Common myeloid progenitor, CD34-positive (primary cell): ENCODE data around the gene ABCC12.

Experiments used
- CTCF ChIA-PET: fragments of 350-600 bp; sonication (Branson Sonifier 250); formaldehyde crosslinking; loops from one replicate; lab custom pipeline; 2021; ENCODE audit warnings: antibody characterized with exemption; lab: Charles Lee
- POLR2A ChIA-PET: fragments of 350-600 bp; sonication (Branson Sonifier 250); formaldehyde crosslinking; loops from one replicate; lab custom pipeline; 2021; ENCODE audit warnings: antibody characterized with exemption; lab: Charles Lee
- DNase-seq, 3 donors: peaks; one replicate each; pipeline versions ENCODE4 v3.0.0 to v3.0.0-alpha.2; 2013
- H3K27ac ChIP-seq, 2 experiments: 1 replicate in 1 of 2; 2 replicates in 1 of 2; pipeline ENCODE4 v1.7.0; 2013; ENCODE audit warnings: inconsistent platforms in 2 of 2, low read length in 2 of 2, mild to moderate bottlenecking in 2 of 2, low read depth in 1 of 2, moderate library complexity in 1 of 2; ENCODE audit not compliant: severe bottlenecking in 2 of 2, insufficient read depth in 1 of 2, poor library complexity in 1 of 2
- H3K27me3 ChIP-seq, 5 experiments: replicated peaks in 2 of 5; 1 replicate in 3 of 5; 2 replicates in 2 of 5; pipeline versions ENCODE4 v1.6.1 to v1.7.0; 2013; ENCODE audit warnings: low read length in 4 of 5, mild to moderate bottlenecking in 2 of 5, moderate library complexity in 2 of 5, inconsistent platforms in 1 of 5; ENCODE audit not compliant: insufficient read depth in 5 of 5, control insufficient read depth in 4 of 5
- H3K36me3 ChIP-seq, 4 experiments: 1 replicate in 2 of 4; 2 replicates in 2 of 4; pipeline versions ENCODE4 v1.6.1 to v1.7.0; 2013; ENCODE audit warnings: low read length in 3 of 4, control low read depth in 1 of 4, mild to moderate bottlenecking in 1 of 4; ENCODE audit not compliant: control insufficient read depth in 4 of 4, insufficient read depth in 4 of 4
- H3K4me1 ChIP-seq, 4 experiments: 1 replicate in 3 of 4; 2 replicates in 1 of 4; pipeline versions ENCODE4 v1.6.1 to v1.7.1; 2013; ENCODE audit warnings: low read length in 3 of 4, mild to moderate bottlenecking in 3 of 4, control low read depth in 1 of 4, inconsistent platforms in 1 of 4, moderate library complexity in 1 of 4; ENCODE audit not compliant: control insufficient read depth in 4 of 4, insufficient read depth in 4 of 4; ENCODE audit errors: control extremely low read depth in 1 of 4
- H3K4me3 ChIP-seq, 7 experiments: 1 replicate in 4 of 7; 2 replicates in 3 of 7; pipeline versions ENCODE4 v1.5.1 to v1.7.0; 2013; ENCODE audit warnings: mild to moderate bottlenecking in 7 of 7, low read length in 6 of 7, moderate library complexity in 6 of 7, inconsistent platforms in 2 of 7, low read depth in 2 of 7, control low read depth in 1 of 7; ENCODE audit not compliant: insufficient read depth in 4 of 7, control insufficient read depth in 1 of 7; ENCODE audit errors: extremely low read depth in 1 of 7
- H3K9me3 ChIP-seq, 5 experiments: 1 replicate in 4 of 5; 2 replicates in 1 of 5; pipeline versions ENCODE4 v1.6.1 to v1.7.1; 2013; ENCODE audit warnings: low read length in 4 of 5, mild to moderate bottlenecking in 2 of 5, inconsistent platforms in 1 of 5, low read depth in 1 of 5, moderate library complexity in 1 of 5; ENCODE audit not compliant: control insufficient read depth in 4 of 5, insufficient read depth in 2 of 5; ENCODE audit errors: control extremely low read depth in 1 of 5
- WGBS: methylation state at CpG from one replicate; pipeline ENCODE4 v1.1.5; 2013; ENCODE audit not compliant: insufficient coverage; 5-methylcytosine and 5-hydroxymethylcytosine counted together

Gene ABCC12

GRCh38 chr16:48133455-48134211, 22.2 kb downstream of the ABCC12 start:
- no peak overlapping the region for H3K27ac ChIP-seq
- H3K4me1 ChIP-seq, result no peaks in the 10 kb centered on the region
- CTCF ChIA-PET, result no interaction called here
- no peaks in the 10 kb centered on the region for H3K9me3 ChIP-seq
- POLR2A ChIA-PET, result no interaction called here
- peaks cover 0 to 6% (median 0%) of the 10 kb centered on the region in 5 experiments for H3K27me3 ChIP-seq
- no peaks in the 10 kb centered on the region for H3K36me3 ChIP-seq
- WGBS, result 90% methylated on average over 18 of the region's 18 CpGs
- no peak overlapping the region for H3K4me3 ChIP-seq
- DNase-seq, result no peak

GRCh38 chr16:48132696-48133095, 23.1 kb downstream of the ABCC12 start:
- 86% methylated on average over 1 of the region's 3 CpGs for WGBS
- DNase-seq, result no peak
- ChIA-PET POLR2A (no interaction called here), CTCF (no interaction called here)
- H3K36me3 ChIP-seq, result no peaks in the 10 kb centered on the region
- H3K27me3 ChIP-seq, result peaks cover 0 to 3% (median 0%) of the 10 kb centered on the region in 5 experiments
- H3K27ac ChIP-seq, result no peak overlapping the region
- H3K4me3 ChIP-seq, result no peak overlapping the region
- no peaks in the 10 kb centered on the region for H3K9me3 ChIP-seq
- H3K4me1 ChIP-seq, result no peaks in the 10 kb centered on the region

GRCh38 chr16:48131201-48131935, 24.4 kb downstream of the ABCC12 start:
- DNase-seq, result no peak
- Histone ChIP-seq H3K4me3 (no peak overlapping the region), H3K27ac (no peak overlapping the region), H3K27me3 (peaks cover 0 to 2% (median 0%) of the 10 kb centered on the region in 5 experiments), H3K36me3 (no peaks in the 10 kb centered on the region), H3K4me1 (no peaks in the 10 kb centered on the region), H3K9me3 (no peaks in the 10 kb centered on the region)
- 98% methylated on average over 4 of the region's 6 CpGs for WGBS
- POLR2A ChIA-PET, result no interaction called here
- CTCF ChIA-PET, result no interaction called here

GRCh38 chr16:48129926-48130325, 25.9 kb downstream of the ABCC12 start:
- POLR2A ChIA-PET, result no interaction called here
- no peak for DNase-seq
- CTCF ChIA-PET, result interaction anchor here (1.6 kb wide), 1 partner anchor 10 kb away, joined by 3 read pairs; no protein-coding TSS in a partner anchor
- H3K9me3 ChIP-seq, result no peaks in the 10 kb centered on the region
- no peaks in the 10 kb centered on the region for H3K36me3 ChIP-seq
- WGBS, result 100% methylated on average over 1 of the region's 3 CpGs
- no peak overlapping the region for H3K4me3 ChIP-seq
- H3K27me3 ChIP-seq, result peaks cover 0 to 2% (median 0%) of the 10 kb centered on the region in 5 experiments
- no peaks in the 10 kb centered on the region for H3K4me1 ChIP-seq
- no peak overlapping the region for H3K27ac ChIP-seq

- DNase-seq, result no peak
- POLR2A ChIA-PET, result no interaction called here
- Histone ChIP-seq H3K4me1 (no peaks in the 10 kb centered on the region), H3K9me3 (no peaks in the 10 kb centered on the region), H3K27me3 (peaks cover 0 to 2% (median 0%) of the 10 kb centered on the region in 5 experiments), H3K4me3 (no peak overlapping the region), H3K27ac (no peak overlapping the region), H3K36me3 (no peaks in the 10 kb centered on the region)
- CTCF ChIA-PET, result interaction anchor here (1.6 kb wide), 1 partner anchor 9 kb away, joined by 3 read pairs; no protein-coding TSS in a partner anchor
- WGBS, result 93% methylated on average over 2 of the region's 2 CpGs
These were observed 27.0 kb downstream of the ABCC12 start for GRCh38 chr16:48128769-48129168.

- Histone ChIP-seq H3K4me1 (no peaks in the 10 kb centered on the region), H3K4me3 (no peak overlapping the region), H3K36me3 (no peaks in the 10 kb centered on the region), H3K9me3 (no peaks in the 10 kb centered on the region), H3K27ac (no peak overlapping the region), H3K27me3 (peaks cover 0 to 2% (median 0%) of the 10 kb centered on the region in 5 experiments)
- no peak for DNase-seq
- 76% methylated on average over 13 of the region's 13 CpGs for WGBS
- ChIA-PET CTCF (interaction anchor here (0.5 to 0.6 kb wide), 2 partner anchors 21 to 28 kb away, joined by 3 to 4 read pairs; no protein-coding TSS in a partner anchor), POLR2A (no interaction called here)
These were observed 28.8 kb downstream of the ABCC12 start for GRCh38 chr16:48126801-48127644.
